HG02798 (cell line): ENCODE data around the gene GRID1.

Experiments
- ATAC-seq: cut with Tn5 transposase; IDR thresholded peaks from one replicate; pipeline ENCODE4 v1.9.1; 2021; ENCODE audit warnings: mild to moderate bottlenecking; ENCODE audit not compliant: unreplicated experiment, poor library complexity

Gene GRID1

DNA sequence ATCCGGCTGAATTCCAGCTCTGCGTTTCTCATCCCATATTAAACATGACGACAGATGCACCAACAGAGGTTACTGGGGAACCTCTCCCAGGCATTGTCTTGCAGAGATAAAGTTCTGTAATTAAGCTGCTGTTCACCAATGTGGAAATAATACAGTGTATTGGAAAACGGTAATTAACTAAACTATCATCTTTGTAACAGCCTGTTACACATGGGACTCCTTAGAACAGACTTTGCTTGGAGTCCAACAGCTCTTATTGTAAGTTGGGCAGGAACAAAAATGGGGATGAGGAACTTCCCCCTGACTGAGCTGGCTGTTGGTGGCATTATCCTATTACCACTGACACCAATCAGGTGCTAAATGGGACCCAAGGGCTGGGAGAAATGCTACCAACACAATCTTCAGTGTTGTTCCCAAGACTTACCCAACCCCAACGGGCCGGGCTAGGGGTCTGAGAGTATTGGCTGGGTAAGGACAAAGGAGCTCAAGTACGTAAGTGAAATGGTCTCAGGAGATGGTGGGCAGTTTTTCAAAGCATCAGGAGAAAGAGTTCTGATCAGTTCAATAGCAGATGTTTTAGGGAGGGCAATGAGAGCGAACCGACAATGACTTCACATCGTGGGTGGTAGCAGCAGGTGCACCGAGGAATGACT is 759.4 kb downstream of the GRID1 start:
- ATAC-seq: no peak

DNA sequence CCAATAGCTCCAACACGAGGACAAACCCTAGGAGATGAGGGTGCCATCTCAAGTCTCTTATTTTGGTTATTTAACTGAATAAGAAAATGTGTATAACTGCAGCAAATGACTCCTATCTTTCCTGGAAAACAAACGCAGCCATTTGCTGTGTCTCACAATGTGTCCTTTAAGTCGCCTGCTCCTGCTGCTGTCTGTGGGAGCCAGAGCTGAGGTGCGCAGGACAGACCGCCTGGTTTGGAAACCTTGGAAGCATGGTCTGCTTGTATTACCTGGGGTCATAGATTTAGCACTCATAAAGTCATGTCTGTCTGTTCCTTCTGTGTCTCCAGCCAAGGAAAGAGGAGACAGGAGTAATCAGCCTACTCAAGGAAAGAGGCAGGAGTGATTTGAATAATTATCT is 760.2 kb downstream of the GRID1 start:
- ATAC-seq: no peak

DNA sequence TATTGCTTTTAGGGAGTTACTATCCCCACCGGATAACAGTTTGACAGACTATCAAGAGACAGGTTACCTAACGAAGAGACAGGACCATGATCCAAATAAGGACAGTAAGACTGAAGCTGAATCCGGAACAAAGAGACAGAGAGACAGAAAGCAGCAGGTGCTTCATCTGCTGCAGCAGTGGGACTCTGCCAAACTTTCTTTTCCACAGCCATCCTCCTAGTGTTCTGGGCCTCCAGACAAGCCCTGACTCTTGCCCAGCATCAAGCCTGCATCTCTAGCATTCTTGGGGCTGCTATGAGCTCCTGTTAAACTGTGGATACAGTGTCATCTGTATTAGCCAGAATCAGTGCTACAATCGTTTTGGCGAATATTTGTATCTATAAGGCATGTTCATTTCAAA is 761.7 kb downstream of the GRID1 start:
- ATAC-seq: no peak

DNA sequence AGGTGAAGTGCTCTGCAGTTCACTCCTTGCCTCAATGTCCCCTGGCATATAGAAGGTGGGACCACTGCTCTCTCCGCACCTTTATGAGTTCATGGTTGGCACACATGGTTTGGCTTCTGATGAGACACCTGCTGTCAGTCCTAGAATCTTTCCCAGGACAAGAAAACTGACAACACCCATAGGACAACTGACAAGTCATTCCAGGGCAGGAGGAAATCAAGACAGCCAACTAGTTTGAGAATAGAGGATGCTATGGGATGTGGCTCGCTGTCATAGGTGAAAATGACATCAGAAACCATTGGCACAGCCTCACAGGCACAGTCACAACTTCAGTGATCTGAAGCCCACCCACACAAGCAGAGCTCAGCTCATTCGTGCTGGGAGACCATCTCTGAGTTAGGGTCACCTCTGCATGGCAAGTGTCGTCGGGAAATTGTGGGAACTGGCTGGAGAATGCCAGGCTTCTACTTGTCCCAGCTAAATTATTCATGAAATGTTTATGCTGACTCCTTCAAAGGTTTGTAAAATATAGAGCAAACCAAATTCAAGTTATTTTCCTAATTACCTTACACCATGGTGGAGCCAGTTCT is 762.4 kb downstream of the GRID1 start:
- no peak for ATAC-seq

DNA sequence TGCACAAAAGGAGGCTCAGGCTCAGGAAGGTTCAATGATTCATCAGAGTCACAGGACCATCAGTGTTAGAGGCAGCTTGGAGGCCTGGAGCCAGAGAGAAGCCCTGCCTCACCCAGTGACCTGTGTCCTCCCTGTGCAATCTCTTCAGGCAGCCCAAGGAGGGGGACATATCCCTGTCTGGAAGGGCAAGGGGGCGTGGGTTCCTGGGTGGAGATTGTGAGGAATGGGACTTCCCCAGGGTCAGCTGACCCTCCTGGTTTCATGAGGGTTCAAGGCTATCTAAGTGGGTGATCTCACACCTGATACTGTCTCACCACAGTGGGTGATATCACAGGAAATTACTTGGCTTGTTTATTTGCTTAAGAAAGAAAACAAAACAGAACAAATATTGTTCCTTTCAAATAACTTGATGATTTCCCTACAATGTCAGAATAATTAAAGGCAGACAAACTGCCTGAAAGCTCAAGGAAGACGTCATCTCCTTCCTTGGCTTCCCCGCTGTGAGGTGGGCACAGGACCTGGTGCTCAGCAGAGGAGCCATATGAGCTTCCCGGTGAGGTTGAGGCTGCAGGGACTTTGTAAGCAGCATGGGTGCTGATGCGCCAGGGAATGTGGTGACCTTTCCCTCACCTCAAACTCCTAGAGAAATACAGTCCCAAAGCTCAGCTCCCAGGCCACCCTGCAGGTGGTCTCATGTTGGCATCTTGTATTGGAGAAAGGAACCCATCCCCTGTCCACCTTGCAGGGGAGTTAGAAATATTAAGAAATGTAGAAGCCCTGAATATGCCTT is 763.2 kb downstream of the GRID1 start:
- no peak for ATAC-seq

DNA sequence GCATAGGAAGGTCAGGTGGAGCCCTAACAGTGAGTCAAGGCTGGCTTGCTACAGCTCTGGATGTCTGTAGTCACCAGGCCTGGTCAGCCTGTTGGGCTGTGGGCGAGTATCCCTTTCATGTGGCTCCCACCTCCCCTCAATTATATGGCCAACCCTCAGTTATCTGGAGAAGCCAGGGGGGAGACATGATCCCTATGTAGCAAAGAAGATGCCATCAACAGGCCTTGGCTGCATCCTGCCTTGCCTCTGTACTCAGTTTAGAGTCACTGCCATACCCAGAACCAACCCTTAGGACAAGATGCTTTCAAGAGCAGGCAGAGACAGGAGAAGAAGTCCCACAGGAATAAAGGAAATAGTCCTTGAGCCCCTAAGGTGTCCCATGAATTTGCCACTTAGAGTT is 763.9 kb downstream of the GRID1 start:
- ATAC-seq: no peak

DNA sequence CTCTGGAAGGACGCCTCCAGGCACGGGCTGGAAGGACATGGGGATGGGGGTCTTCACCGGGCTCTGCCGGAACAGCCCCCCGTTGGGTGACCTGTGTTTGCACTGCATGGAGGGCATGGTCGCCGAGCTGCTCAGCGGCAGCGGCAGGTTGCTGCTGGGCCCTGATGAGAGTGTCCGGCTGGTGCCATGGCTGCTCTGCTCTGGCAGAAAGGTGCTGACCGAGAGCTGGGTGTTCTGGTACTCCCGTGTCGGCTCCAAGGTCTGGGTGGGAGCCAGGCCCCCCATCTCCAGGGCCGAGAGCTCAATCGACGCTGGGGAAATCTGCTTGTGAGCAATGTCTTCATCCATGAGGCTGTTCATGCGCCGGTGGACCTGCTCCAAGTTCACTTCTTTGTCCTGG is 764.3 kb downstream of the GRID1 start:
- no peak for ATAC-seq

DNA sequence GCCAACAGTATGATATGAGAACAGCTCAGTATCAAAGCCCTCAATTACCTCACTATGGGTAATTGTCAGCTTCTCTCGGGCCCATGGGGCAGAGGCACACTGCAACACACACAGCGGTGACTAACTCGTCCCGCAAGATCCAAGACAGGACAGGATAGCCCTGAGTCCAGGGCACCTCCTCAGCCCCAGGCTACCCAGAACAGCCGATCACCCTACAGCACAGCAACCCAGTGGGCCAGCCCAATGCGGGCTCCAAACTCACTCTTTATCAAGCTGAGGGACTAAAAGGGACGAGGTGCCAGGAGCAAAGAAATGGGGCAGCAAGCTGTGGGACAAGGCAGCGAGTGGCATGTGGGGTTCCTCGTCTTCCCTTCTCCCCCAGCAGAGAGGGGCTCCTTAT is 765.1 kb downstream of the GRID1 start:
- no peak for ATAC-seq

DNA sequence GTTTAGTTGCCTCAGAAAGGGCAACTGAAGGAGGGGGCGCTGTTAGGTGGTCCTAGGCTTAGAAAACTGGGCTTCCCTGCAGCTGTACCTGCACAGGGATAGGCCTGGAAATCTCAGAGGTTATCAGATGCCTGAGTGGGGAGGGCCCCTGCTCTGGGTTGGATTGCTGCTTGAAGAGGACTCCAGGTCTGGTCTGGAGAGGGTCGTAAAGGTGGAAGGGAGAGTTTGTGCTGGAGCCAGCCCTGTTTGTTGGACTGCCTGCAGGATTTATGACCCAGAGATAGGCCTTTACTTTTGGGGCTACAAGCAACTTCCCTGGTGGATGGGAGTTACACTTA is 765.9 kb downstream of the GRID1 start:
- no peak for ATAC-seq

DNA sequence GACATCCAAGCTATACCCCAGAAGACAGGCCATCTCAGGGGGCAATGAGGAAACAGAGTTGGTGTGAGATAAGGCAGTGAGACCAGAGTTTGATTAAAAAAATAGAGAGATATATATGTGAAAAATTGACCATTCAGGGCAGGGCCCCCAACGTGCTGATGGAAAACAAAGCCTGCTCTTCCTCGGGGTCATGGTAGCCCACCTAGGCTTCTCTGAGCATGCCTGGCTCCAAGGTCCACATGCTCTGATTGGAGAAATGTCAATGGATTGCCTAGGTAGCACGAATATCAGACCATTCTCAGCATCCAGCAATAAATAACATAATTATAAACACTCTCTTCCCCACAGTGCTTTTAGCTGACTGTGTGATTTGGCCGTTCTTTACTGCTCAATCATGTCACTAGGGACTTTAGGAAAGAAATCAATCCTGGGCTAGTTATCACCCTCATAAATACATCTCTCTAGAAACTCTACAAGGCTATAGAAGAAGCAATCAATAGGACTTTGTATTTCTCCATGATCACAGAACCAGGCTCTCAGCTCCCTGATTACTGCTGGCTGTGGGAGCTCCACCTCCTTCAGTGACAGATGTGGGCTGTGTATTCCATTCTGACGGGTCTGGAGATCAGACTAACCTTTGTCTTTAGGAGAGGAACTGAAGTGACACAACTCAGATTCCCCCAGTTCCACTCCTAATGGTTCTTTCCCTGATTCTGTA is 766.4 kb downstream of the GRID1 start:
- no peak for ATAC-seq

DNA sequence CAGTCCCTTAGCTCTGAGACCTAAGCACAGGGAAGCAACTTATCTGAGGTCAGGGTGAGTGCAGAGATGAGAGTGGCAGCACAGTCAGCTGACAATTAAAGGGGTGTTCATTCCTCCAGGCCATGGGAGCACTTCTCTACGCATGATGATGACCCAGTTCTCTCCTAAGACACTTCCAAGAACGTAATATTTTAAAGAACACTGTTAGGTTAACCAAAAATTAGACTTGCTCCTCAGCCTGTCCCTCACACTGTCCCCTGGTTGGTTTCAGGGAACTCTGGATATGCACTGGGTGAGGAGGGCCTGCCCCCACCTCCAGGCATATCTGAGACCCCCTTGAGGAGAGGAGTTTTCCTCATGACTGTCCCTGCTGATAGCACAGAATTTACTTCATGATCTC is 767.5 kb downstream of the GRID1 start:
- peak; percentile 13 for ATAC-seq

DNA sequence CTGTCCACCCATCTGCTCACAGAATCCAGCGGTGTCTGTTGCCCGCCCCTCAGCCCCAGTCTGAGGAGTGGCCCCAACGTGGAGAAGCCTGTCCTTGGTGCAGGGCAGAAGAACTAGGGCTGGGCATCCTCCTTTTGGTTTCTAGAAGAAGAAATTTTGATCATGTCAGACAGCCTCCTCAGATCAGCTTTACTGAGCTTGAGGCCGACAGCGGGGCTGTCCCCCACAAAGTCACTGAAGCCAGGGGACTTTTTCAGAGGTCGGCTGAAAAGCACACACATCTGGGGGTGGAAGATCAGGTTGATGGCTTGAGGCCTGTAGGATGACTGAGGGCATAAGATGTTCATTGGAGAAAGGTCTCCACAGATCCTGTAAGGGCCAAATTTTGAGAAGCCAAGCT is 767.9 kb downstream of the GRID1 start:
- peak; percentile 67 for ATAC-seq

DNA sequence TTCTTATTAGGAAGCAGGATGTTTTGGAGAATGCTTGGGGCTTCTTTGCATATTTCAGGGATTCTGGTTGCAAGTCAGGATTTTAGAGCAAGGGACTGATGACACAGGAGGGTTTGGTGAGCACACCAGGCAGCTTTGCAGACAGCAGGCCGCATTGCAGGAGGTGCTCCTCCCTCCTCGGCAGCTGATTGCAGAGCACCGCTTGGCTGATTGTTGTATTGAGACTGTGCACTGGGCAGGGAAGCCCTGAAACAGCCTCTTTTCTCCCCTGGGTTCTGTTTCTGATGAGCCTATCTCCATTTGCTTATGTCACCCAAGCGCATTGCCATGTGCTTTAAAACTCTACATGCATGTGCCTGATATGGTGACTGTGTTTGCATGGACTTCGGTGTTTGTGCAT is 769.6 kb downstream of the GRID1 start:
- no peak for ATAC-seq

DNA sequence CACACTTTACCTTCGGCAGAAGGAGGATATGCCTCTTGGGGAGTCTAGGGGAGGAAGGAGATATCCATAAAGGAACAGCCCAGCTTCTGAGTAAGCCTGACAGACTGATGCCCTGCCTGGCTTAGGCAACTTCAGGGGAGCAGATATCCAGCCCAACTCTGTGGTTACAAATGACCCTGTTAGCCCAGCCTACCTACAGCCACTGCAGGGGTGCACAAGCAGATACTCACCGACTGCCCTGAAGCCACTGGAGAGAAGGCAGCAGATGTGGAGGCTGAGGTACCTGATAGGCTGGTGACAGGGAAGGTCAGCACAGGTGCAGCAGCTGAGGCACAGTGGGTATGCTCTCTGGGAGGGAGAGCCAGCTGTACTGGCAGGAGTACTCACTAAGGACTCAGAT is 770.2 kb downstream of the GRID1 start:
- no peak for ATAC-seq

DNA sequence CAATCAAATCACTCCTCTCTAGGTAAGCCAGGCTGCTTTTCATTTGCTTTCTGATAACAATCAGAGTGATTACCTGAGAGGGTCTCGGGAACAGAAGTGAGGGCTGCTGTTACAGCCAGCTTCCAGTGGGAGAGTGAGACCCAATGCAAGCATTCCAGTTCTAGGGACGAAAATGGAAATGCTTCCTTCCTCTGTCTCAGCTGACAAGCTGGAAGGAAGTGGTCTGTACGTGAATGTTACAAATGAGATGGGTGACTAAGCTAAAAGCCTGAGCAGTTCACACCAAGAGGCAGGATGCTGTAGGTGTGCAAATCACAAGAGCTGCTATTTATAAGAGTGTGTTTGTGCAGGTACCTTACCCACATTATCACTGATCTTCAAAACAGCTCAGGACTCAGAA is 772.4 kb downstream of the GRID1 start:
- no peak for ATAC-seq

DNA sequence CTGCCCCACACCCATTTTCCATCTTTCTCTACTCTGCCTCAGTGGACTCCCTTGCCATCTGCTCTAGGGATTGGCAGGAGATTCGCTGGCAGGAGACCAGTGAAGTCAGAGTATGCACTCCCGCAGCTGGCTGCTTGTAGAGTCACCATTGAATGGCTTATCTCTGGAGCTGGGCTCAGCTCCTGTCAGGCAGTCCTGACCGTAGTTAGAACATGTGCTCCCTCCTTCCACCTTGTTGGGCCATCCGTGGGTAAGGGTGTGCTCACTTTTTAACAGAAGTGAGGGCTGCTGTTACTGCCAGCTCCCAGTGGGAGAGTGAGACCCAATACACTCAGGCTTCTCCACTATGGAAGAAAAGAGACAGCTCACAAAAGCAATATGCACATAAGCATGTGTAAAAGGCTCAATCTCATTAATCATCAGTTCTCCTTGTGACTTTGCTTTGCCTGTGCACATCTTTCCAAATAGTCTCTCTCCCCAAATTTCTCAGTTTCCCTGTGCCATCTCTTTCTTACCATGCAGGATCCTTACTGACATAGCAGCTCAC is 773.3 kb downstream of the GRID1 start:
- no peak for ATAC-seq

DNA sequence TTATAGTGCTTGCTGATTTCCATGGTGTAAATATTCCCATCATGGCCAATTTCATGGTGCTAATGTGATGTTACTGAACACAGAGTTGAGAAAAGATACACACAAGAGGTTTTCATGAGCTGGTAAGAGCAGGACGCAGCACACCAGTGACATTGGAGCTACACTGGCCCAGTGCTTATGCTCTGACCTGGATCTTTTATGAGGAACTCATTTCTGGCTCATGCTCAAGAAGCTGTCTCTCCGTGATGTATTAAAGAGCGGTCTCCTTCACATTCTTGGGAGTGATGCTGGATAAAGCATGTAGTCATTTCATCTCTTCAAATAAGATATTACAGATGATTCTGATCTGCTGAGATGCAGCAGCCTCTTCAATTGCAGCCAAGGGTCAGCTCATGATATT is 785.2 kb downstream of the GRID1 start:
- no peak for ATAC-seq

DNA sequence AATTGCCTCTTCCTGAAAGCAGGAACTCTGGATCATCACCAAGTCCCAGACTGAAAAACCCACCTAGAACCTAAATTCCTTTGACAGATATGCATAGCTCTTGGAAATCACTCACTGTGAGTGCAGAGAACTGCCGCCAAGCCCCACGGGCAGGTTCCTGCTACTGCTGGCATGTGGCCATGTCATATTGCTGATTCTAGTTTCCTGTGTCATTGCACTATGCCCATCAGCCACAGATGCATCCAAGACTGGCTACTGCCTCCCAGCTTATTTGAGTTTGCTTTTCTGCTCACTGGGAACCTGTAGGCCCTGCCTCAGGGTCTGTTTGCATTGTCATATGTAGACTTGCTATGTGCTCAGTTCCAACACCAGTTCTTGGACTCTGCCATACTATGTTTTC is 786.0 kb downstream of the GRID1 start:
- ATAC-seq: no peak

DNA sequence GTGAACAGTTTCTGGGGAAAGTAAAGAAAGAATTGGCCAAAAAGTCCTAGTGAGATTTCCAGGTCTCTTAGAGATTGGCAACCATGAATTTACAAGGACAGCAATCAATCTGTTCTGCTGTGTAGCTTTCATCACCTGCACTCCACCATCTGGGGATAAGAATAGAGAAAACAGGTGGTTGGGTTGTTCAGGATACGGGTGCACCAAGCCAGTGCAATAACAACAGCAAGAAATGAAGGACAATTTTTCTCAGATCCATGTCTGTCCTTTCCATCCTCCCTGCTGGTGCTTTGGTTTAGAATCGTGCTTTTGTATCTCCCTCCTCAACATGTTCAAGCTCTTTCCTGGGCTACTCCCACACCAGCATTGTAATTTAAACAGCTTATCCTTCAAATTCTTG is 787.7 kb downstream of the GRID1 start:
- ATAC-seq: no peak

DNA sequence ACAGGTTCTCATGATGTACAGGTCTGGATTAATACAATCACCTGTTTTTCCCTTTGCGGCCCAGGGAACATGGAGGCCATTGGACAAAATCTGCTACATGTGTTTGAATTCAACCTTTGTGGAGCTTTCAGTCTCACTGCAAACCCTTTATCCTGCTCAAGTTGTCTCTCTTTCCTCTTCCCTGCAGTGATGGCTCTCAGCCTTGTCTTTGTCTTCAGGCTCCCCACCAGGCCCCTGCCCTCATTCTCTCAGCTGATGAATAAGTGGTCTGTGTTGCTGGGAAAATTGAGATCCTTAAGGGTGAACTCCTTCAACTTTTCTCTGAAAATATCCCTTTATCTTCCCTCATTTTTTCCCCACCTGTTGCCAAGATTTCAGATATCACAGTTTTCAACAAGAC is 791.2 kb downstream of the GRID1 start:
- no peak for ATAC-seq

DNA sequence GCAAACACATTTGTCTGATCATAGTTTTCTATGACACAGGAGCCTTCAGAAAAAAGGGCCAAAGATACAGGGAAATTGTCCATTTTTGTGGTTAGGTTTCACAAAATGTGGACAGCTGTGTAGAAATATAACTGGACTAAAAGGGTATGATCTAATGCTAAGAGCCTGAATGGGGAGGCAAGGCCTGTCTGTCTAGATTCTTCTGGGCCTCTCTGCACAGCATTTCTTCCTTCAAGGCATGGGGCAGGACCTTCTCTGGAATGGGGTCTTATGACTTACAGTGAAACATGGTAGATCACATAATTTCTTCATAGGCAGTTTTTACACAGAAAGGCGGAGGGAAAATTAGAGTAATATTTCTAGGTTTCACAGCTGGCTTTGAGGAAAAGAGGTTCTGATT is 795.7 kb downstream of the GRID1 start:
- ATAC-seq: no peak
